CD4-positive, alpha-beta T cell (primary cell): Measurements from ENCODE around the gene ARHGAP31. TPM values are rescaled to one million over a fixed set of nuclear protein-coding genes. Genes with fewer than 3 reads are reported as not detected.

Experiments
- ATAC-seq: fragments of 200-7000 bp; cut with Tn5 transposase; one replicate; pipeline ENCODE4 v1.10.0; 2022; ENCODE audit warnings: mild to moderate bottlenecking; ENCODE audit not compliant: poor library complexity
- CTCF ChIA-PET: fragments of 350-600 bp; sonication (Branson Sonifier 250); formaldehyde crosslinking; loops from one replicate; lab custom pipeline; 2021; ENCODE audit warnings: antibody characterized with exemption, inconsistent platforms; lab: Charles Lee
- POLR2A ChIA-PET: fragments of 350-600 bp; sonication (Branson Sonifier 250); formaldehyde crosslinking; loops from one replicate; lab custom pipeline; 2021; ENCODE audit warnings: antibody characterized with exemption, inconsistent platforms; lab: Charles Lee
- DNase-seq, 14 experiments: peaks; one replicate each; pipeline ENCODE4 v3.0.0-alpha.2; 2013 to 2020; ENCODE audit warnings: mixed read lengths in 2 of 14
- H3K27ac ChIP-seq, 2 donors: one replicate each; pipeline versions ENCODE4 v1.5.1 to v1.7.0; 2013; ENCODE audit warnings: low read length in 2 of 2, low read depth in 1 of 2, mild to moderate bottlenecking in 1 of 2
- H3K27me3 ChIP-seq, 2 experiments: 1 replicate in 1 of 2; 2 replicates in 1 of 2; pipeline versions ENCODE4 v1.6.1 to v1.7.0; 2013; ENCODE audit warnings: low read length in 2 of 2, control low read depth in 1 of 2, mild to moderate bottlenecking in 1 of 2, moderate library complexity in 1 of 2; ENCODE audit not compliant: insufficient read depth in 2 of 2, control insufficient read depth in 1 of 2
- H3K36me3 ChIP-seq: one replicate; pipeline ENCODE4 v1.6.1; 2013; ENCODE audit warnings: low read length, control low read depth; ENCODE audit not compliant: insufficient read depth
- H3K4me1 ChIP-seq: one replicate; pipeline ENCODE4 v1.6.1; 2013; ENCODE audit warnings: low read length, control low read depth; ENCODE audit not compliant: insufficient read depth
- H3K4me3 ChIP-seq: one replicate; pipeline ENCODE4 v1.5.1; 2013; ENCODE audit warnings: mild to moderate bottlenecking, low read length, moderate library complexity
- H3K9me3 ChIP-seq, 2 experiments: 1 replicate in 1 of 2; 2 replicates in 1 of 2; pipeline versions ENCODE4 v1.6.1 to v1.7.0; 2013; ENCODE audit warnings: low read length in 2 of 2, mild to moderate bottlenecking in 2 of 2, control low read depth in 1 of 2, moderate library complexity in 1 of 2; ENCODE audit not compliant: control insufficient read depth in 1 of 2, insufficient read depth in 1 of 2
- H3K27ac Mint-ChIP-seq: one replicate; pipeline ENCODE4 v1.8.0; 2020; ENCODE audit warnings: mixed read lengths
- H3K27me3 Mint-ChIP-seq: one replicate; pipeline ENCODE4 v1.8.0; 2021; ENCODE audit warnings: mixed read lengths
- H3K36me3 Mint-ChIP-seq: one replicate; pipeline ENCODE4 v1.8.0; 2021; ENCODE audit warnings: low read depth, mixed read lengths
- H3K4me1 Mint-ChIP-seq: one replicate; pipeline ENCODE4 v1.8.0; 2021; ENCODE audit warnings: low read depth, mixed read lengths
- H3K4me3 Mint-ChIP-seq: one replicate; pipeline ENCODE4 v1.8.0; 2020; ENCODE audit warnings: mild to moderate bottlenecking, mixed read lengths
- H3K9me3 Mint-ChIP-seq: one replicate; pipeline ENCODE4 v1.8.0; 2020; ENCODE audit warnings: mixed read lengths
- CTCF ChIP-seq: fragments of 200-600 bp; IDR thresholded peaks from one replicate; pipeline ENCODE4 v1.8.0; 2022; ENCODE audit warnings: antibody characterized with exemption, mild to moderate bottlenecking
- intact Hi-C, 2 experiments: fragments of 100-400 bp; cut with DNase I in 1 of 2; cut with micrococcal nuclease in 1 of 2; formaldehyde crosslinking; loops; one replicate each; pipeline versions ENCODE4 v1.15.1 to v1.9.0; 2023 to 2025; cut with DNase I, micrococcal nuclease
- total RNA-seq, 174 experiments: library from RNA in 2 of 174; stranded (reverse) in 2 of 174; gene quantifications; one replicate each; pipeline ENCODE4 v1.2.3 and lab custom pipeline; 2021 to 2026

The ARHGAP31 gene
- total RNA-seq, 2 experiments from 2014 or later = 2.4 to 2.9 TPM

GRCh38 chr3:119324899-119325298, 30.7 kb downstream of the ARHGAP31 start:
- ATAC-seq = no peak
- intact Hi-C loops = loop anchor here (5.0 to 10.0 kb wide), 3 partner anchors 48 to 770 kb away; partner anchors contain the start of genes GSK3B (in 1 of the 2), POGLUT1 (in 1 of the 2) and TMEM39A (in 1 of the 2)
- Mint-ChIP-seq H3K4me1 (peaks cover 32% of the 10 kb centered on the region), H3K27me3 (no peaks in the 10 kb centered on the region), H3K4me3 (no peak overlapping the region), H3K36me3 (no peaks in the 10 kb centered on the region), H3K9me3 (no peaks in the 10 kb centered on the region), H3K27ac (peak overlapping the region; percentile 96)
- DNase-seq = no peak
- CTCF ChIA-PET = no interaction called here
- H3K27ac ChIP-seq = no peak overlapping the region
- no peaks in the 10 kb centered on the region for H3K36me3 ChIP-seq
- H3K4me1 ChIP-seq = peaks cover 23% of the 10 kb centered on the region
- TF ChIP-seq CTCF = no peak
- POLR2A ChIA-PET = interaction anchor here (1.1 kb wide), 1 partner anchor 27 kb away, joined by 4 read pairs; no protein-coding TSS in a partner anchor
- H3K4me3 ChIP-seq = no peak overlapping the region
- no peaks in the 10 kb centered on the region for H3K27me3 ChIP-seq
- H3K9me3 ChIP-seq = no peaks in the 10 kb centered on the region

- H3K36me3 Mint-ChIP-seq = no peaks in the 10 kb centered on the region
- H3K27me3 Mint-ChIP-seq = no peaks in the 10 kb centered on the region
- ChIA-PET POLR2A (no interaction called here), CTCF (interaction anchor here (1.3 kb wide), 1 partner anchor 13 kb away, joined by 5 read pairs; no protein-coding TSS in a partner anchor)
- no peak for DNase-seq
- peaks cover 21% of the 10 kb centered on the region for H3K4me1 Mint-ChIP-seq
- H3K4me3 ChIP-seq = no peak overlapping the region
- H3K9me3 ChIP-seq = no peaks in the 10 kb centered on the region
- peaks cover 18% of the 10 kb centered on the region for H3K4me1 ChIP-seq
- intact Hi-C loops = loop anchor here (10.0 kb wide), 2 partner anchors 138 to 768 kb away; partner anchors contain the start of genes GSK3B (in 1 of the 2), POGLUT1 (in 1 of the 2) and TMEM39A (in 1 of the 2)
- H3K9me3 Mint-ChIP-seq = no peaks in the 10 kb centered on the region
- H3K27me3 ChIP-seq = no peaks in the 10 kb centered on the region
- TF ChIP-seq CTCF = no peak
- no peak for ATAC-seq
- no peaks in the 10 kb centered on the region for H3K36me3 ChIP-seq
- H3K27ac Mint-ChIP-seq = no peak overlapping the region
- H3K27ac ChIP-seq = no peak overlapping the region
- no peak overlapping the region for H3K4me3 Mint-ChIP-seq
Observed at GRCh38 chr3:119326976-119327375, 32.8 kb downstream of the ARHGAP31 start.

- DNase-seq = no peak
- no peak overlapping the region for H3K4me3 ChIP-seq
- Mint-ChIP-seq H3K27me3 (no peaks in the 10 kb centered on the region), H3K4me1 (peaks cover 1% of the 10 kb centered on the region), H3K27ac (no peak overlapping the region), H3K9me3 (no peaks in the 10 kb centered on the region), H3K36me3 (no peaks in the 10 kb centered on the region), H3K4me3 (no peak overlapping the region)
- CTCF ChIA-PET = no interaction called here
- H3K36me3 ChIP-seq = no peaks in the 10 kb centered on the region
- no peak for TF ChIP-seq CTCF
- H3K27ac ChIP-seq = no peak overlapping the region
- no peaks in the 10 kb centered on the region for H3K4me1 ChIP-seq
- POLR2A ChIA-PET = no interaction called here
- H3K9me3 ChIP-seq = no peaks in the 10 kb centered on the region
- no peaks in the 10 kb centered on the region for H3K27me3 ChIP-seq
- no peak for ATAC-seq
- intact Hi-C loops = loop anchor here (10.0 kb wide), 2 partner anchors 135 to 765 kb away; partner anchors contain the start of genes GSK3B (in 1 of the 2), POGLUT1 (in 1 of the 2) and TMEM39A (in 1 of the 2)
Observed at GRCh38 chr3:119329551-119329950, 35.4 kb downstream of the ARHGAP31 start.
